Head of caudate nucleus (tissue), 42 donors: ENCODE data around the gene ZNF469.

Experiments used
- DNase-seq, 42 donors: peaks; one replicate each; pipeline versions ENCODE4 v3.0.0 to v3.0.0-alpha.2; 2020 to 2021; ENCODE audit warnings: mixed read lengths in 7 of 42
- intact Hi-C: fragments of 100-400 bp; cut with DNase I; formaldehyde crosslinking; loops from one replicate; pipeline ENCODE4 v1.15.0; 2022

Gene ZNF469

DNA sequence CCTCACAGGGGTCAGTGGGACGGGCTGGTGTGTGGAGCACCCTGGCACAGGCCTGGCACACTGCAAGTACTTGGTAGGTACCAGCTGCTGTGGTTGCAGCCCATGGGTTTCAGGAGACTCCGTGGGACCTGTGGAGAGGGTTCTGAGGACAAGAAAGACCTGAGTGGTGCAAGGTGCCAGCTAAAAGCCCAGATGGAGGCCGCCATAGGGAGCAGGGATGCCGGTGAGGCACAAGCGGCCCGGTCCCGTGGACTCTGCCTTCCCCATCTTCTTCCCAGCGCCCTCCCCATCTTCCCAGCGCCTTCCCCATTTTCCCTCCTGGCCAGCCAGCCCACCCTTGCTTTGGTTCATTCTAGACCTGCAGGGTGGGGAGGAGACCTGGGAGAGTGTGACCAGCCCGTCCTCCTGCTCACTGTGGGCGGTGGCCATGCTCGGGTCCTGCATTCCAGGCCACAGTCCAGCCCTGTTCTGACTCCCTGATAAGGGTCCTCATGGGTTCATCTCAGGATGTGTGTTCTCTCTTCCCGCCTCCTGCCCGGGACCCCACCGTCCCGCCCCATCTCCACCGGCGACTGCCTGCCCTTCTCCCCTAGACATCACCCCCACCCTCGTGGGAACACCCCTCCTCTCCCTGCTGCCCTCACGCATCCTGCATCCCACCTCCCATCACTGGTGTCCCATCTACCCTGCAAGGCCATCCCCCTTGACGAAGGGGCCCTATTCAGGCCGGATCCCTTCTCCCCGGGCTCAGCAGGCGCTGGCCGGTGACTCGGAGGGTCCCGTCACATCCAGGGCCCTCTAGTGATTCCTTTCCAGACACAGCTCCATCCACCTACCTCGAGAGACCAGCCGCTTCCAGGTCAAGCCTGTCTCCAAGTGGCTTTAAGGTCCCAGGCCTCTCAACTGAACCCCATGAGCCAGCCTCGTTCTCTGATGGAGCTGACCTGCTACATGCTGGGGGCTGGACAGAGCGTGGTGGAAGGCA is 3.4 kb downstream of the ZNF469 start:
- intact Hi-C loops: no loop called here
- peak in 5 of 42 donors; percentile 9 to 35 (median 20) for DNase-seq

DNA sequence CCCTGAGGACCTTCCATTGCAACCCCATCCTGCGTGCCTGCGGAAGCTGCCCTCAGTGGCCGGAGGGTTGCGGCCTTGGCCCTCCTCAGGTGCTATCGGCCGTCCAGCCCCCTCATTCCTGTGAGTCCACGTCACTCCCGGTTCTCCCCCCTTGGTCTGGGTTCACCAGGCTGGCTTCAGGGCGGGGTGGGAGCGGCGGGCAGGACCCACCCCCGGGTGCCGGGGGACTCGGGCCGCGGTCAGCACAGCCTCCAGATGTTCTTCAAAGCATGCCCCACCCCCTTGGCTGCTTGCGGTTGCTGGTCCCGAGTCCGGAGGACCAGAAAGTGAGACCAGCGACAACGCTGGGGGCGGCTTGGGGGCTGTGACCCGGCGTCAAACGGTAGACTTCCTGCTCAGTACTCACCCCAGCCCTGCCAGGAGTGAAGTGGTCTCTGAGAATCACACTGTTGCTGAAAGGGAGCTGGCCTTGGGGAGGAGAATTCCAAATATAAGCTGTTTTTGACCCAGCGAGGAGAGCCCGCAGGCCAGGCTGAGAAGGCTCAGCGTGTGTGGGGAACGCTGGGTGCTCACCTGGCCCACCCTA is 4.5 kb downstream of the ZNF469 start:
- no peak for DNase-seq
- intact Hi-C loops: no loop called here

DNA sequence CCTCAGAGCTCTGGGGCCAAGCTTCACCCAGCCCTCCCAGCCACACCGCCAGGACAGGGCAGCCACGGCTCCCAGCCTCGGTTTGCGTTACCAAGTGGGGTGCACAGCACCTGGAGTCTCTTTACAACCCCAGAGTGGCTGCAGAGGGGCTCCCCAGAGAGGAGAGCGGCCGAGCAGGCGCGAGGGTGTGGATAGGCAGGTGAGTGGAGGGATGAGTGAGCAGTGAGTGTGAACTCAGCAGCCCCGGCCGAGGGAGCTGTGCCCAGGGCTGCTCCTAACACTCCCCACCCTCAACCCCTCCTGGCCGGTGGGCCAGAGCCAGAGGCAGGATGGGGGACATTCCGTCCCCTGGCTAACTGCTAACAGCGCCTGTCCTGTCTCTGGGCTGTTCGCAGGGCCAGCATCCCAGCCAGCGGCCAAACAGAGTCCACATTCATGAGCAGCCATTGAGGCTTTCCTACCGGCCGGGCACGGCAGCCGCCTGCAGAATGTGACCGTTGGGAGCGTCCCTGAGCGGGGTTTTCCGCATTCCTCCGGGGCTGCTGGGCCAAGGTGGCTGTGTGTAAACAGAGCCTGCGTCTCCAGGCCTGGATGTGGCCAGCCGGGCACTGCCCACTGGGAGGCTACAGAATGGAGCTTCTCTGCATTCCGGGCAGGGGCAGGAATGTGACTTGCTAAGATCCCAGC is 5.3 kb downstream of the ZNF469 start:
- intact Hi-C loops: no loop called here

DNA sequence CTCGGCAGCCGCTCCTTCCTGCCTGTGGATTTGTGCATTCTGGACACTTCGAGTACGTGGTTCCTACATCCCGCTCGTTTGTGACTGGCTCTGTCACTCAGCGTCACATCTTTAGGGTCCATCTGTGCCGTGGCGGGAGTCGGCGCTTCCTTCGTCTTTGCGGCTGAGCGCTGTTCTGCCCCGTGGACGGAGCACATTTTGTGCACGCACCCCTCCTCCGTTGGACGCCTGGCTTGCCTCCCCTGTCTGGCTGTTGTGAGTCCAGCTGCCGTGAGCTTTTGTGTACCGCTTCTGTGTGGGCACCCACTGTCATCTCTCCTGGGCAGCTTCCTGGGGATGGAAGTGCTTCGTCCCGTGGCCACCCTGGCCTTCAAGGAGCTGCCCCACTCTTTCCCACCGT is 6.4 kb downstream of the ZNF469 start:
- intact Hi-C loops: no loop called here
- no peak for DNase-seq

More for the DNA sequence above, 5.3 kb downstream of the ZNF469 start:
- peak in 38 of 42 donors; percentile 28 to 79 (median 61) for DNase-seq

DNA sequence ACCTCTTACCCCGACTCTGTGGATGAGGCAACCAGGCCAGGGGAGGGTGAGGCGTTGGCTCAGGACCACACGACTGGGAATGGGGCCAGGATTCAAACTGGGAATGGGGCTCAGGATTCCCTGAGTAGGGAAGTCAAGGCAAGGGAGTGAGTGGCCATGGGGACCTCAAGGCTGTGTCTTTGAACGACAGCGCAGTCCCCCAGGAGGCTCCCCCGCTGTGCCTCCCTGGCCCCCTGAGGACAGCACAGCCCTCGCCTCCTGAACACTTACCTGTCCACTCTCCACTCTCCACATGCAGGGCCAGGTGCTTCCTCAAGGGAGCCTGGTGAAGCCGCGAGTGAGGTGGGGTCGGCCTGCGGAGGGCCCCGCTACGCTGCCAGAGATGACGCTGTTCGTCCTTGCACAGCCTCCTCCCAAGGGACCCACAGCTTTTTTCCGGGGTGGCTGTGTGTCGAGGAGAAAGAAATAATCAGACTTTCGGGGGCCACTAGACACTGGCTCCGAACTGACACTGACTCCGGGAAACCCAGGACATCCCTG is 6.9 kb downstream of the ZNF469 start:
- intact Hi-C loops: no loop called here
- DNase-seq: no peak

DNA sequence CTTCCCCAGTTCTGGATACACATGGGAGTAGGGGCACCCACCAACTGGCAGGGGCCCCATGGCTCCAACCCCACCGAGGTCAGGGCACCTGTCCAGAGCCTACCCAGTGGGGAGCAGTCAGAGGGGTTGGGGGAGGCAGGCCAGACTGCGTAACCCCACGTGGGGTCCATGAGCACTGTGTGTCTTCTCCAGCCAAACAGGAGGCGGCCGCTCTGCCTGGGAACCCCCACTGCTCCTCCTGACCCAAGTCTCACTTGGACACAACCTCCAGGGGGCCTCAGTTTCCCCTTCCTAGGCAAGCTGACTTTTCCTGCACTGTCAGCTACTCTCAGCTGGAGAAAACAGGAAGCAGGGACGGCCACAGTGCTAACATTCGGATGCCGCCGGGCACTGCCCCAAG is 7.5 kb downstream of the ZNF469 start:
- intact Hi-C loops: no loop called here
- peak in 1 of 42 donors; percentile 15 for DNase-seq

DNA sequence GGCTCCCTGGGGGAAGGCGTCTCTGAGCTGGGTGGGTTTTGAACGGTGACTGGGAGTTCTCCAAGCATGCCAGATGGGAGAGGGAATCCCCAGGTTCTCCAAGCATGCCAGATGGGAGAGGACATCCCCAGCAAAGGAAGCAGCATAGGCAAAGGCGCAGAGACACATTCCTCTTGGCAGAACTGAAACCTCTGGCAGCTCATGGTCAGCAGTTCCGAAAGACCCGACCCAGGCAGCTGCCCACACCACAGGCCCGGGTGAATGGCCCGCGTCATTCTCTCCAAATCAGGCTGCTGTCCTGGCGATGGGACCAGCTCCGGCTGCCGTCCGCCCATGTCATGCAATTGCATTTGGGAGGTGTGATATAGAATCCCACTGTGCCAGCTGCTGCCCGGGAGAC is 8.0 kb downstream of the ZNF469 start:
- DNase-seq: peak in 3 of 42 donors; percentile 15 to 35 (median 29)
- intact Hi-C loops: no loop called here

DNA sequence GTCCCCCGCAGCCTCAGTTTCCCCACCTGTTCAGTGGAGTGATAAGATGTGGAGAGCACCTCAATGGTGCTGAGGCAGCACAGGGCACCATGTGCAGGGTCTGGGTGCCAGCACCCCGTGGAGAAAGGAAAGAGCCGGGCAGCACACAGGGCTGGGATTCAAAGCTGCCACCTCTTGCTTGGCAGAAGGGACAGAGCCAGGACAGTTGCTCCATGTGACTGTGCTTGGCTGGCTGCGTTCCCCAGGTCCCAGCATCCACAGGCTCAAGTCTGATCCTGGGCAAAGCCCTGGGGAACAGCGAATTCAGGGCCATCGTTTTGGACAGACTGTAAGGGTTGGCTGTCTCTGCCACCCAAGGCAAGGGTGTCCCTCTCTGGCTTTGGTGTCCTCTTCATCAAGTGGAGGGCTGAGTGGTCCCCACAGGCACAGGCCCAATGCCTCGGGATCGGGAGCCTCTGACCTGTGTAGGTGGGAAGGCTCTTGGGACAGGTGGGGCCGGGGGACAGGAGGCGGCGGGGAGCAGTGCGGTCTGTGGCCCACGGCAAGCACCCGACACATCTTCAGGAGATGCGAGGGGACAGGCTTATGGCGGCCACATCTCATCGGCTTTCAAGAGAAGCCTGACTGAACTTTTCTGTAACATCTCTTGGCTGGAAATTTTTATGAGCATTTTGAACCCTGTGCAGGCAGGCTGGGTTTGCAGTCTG is 8.5 kb downstream of the ZNF469 start:
- intact Hi-C loops: no loop called here

DNA sequence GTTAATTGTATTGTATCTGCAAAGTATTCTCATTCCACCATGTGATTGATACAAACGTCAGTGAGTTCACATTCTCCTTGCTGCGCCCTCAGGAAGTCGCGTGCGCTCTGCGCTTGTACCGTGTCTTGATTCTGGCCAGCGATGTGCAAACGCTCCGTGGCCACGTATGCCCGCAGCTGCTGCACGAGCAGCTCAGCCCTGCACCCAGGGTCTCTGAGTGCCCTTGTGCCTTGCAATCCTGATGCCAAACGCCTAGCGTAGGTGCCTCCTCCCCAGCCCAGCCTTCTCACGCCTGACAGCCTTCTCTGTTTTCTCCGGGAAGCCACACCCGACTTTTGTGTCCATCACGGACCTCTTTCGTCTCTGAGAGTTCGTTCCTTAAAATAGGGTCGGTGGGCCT is 9.4 kb downstream of the ZNF469 start:
- DNase-seq: no peak
- intact Hi-C loops: no loop called here

More for the DNA sequence above, 8.5 kb downstream of the ZNF469 start:
- peak in 4 of 42 donors; percentile 32 to 60 (median 43) for DNase-seq

DNA sequence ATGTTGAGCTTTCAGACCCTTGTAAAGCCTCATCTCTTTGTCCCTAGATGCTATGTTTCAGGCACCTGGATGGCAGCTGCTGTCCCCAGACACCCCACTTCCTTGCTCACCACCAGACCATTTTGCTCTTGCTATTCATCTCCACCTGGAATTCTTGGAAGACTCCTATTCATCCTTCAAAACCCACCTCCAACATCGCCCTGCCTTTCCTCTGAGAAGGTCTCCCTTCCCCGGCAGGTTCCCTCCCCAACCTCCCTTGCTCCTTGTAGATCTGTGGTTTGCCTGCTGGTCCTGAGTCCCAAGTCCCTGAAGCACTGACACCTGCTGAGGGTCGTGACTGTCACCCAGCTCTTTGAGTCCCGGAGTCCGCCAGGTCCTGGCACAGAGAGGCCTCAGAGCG is 9.9 kb downstream of the ZNF469 start:
- intact Hi-C loops: no loop called here
- no peak for DNase-seq

DNA sequence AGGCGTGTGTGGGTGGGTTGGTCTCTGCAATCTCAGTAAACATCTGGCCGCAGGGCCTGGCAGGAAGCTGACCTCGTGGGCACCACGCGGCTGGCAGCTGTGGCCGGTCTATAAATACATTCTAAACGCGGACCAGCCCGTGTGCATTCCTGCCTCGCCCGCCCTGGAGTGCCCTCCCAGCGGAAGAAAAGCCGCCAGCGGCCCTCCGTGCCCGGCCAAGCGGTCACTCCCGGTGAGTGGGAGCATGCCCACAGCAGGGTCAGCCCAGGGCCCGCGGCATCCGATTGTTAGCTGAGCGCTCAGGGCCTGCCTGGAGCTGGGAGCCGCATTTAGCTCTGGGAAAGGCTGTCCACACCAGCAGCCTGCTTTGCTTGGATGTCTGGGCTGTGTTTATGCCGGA is 10.3 kb downstream of the ZNF469 start:
- peak in 31 of 42 donors; percentile 22 to 69 (median 46) for DNase-seq
- intact Hi-C loops: no loop called here

DNA sequence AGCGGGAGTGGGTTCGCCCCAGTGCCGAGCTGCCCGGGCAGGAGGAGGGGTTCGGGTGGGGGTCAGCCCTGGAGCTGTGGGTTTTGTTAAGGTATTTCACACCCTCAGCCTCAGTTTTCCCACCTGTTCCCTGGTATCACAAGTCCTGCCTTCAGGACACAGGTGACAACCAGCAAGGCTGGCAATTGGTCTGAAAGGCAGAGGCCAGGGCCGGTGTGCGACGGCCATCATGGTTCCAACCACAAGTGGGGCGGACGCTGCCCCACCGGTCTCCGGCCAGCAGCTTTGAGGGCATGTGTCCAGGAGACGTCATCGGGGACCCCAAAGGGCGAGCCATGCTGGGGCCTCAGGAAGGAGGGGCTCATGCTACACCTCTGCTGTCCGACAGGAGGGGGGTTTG is 10.8 kb downstream of the ZNF469 start:
- DNase-seq: no peak
- intact Hi-C loops: no loop called here

DNA sequence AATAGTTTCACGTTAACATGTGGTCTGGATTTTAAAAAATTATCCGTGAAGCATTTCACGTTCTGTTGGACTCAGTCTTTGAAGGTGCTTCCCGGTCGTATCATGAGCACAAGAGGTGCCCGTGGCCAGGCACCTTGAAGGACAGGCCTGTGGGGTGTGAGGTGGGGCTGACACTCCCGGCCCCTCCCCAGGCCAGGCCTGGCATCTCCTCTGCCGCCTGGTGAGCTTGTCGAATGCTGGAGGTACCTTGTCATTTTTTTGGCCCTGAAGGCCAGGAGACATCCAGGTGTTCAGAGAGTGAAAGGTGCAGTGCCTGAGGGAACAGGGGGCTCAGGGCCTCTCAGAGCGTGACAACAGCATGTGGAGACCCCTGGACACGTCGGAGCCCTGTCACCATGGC is 11.7 kb downstream of the ZNF469 start:
- intact Hi-C loops: no loop called here

DNA sequence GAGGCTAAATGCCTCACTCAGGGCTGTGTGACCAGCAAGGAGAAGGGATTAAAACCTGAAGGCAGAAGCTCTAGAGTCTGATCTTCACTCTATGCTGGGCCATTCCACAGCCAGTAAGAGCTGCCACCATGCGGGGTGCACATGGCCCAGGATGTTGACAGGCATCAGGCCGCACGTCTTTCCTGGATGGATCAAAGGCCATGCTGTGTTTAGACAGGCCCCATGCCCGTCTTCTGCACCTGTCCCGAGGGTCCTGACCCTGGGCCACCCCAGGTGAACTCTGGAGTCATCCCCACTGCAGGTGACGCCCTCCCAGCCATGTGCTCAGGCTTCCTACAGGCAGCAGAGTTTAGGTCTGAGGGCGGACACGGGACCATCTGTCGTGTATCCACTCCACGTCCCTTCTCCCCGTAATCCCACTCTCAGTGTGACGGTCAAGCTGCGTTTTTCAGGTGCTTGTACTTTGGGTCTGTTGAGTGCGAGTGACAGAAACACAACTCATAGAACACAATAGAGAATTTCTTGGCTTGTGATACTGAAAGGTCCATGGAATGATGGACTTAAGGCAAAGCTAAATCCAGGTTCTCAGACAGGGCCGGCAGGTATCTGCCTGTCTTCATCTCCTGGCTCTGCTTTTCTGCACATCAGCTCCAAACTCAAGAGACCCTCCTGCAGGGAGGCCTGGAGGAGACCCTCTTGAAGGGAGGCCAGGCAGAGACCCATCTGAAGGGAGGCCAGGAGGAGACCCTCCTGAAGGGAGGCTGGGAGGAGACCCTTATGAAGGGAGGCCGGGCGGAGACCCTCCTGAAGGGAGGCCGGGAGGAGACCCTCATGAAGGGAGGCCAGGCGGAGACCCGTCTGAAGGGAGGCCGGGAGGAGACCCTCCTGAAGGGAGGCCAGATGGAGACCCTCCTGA is 13.2 kb downstream of the ZNF469 start:
- DNase-seq: no peak
- intact Hi-C loops: no loop called here

More for the DNA sequence above, 11.7 kb downstream of the ZNF469 start:
- no peak for DNase-seq

DNA sequence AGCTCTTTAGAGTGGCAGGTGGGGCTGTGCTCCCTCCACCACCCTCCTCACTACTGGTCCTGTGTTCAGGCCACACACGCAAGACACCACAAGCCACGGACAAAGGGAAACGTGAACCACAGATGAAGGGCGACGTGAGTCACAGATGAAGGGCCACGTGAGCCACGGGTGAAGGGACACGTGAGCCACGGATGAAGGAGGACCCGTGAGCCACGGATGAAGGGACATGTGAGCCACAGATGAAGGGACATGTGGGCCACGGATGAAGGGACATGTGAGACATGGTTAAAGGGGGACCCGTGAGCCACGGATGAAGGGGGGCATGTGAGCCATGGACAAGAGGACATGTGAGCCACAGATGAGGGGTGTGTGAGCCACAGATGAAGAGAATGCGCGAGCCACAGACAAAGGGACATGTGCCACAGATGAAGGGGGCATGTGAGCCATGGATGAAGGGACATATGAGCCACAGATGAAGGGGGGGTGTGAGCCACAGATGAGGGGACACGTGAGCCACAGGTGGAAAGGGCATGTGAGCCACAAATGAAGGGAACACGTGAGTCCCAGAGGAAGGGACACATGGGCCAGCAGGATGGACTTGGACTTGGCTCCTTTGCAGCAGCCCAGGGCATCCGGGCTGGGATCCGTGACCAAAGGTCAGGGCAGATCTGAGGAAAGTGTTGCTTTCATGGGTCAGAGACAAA is 15.6 kb downstream of the ZNF469 start:
- DNase-seq: no peak
- intact Hi-C loops: no loop called here

DNA sequence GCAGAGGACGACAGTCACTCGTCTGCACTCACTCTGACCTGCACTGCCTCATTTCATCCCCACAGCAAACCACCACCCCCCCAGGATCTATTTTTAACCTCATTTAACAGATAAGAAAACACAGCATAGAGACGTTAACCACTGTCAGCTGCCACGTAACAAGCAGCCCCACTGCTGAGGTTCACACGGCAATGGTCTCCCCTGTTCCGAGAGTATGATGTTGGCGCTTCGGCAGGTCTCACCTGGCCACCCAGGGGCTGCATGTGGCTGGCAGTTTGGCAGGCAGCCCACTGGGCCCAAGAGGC is 16.1 kb downstream of the ZNF469 start:
- intact Hi-C loops: no loop called here
- DNase-seq: no peak

DNA sequence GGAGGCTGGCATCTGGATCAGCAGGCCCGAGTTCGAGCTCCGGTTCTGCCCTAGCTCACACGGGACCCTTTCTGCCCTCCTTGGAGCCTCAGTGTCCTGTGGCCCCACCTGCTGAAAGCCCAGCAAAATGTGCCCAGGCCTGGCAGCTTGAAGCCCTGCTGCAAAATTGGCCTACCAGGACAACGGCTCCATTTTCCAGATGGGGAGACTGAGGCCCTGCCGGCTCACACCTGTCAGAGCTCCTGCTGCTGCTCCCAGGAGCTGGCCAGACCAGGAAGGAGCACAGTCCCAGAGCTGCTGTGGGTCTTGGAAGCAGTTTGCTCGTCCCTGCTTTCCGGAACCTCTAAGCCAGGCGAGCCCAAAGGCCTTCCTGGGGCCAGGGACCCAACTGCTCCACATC is 17.4 kb downstream of the ZNF469 start:
- DNase-seq: no peak

More for the DNA sequence above, 17.4 kb downstream of the ZNF469 start:
- intact Hi-C loops: no loop called here
